Neuronal stem cell (in vitro differentiated cells): Measurements from ENCODE around the gene TMEM260.
A peak's percentile ranks its signal among the peaks of the same experiment; 100 is the strongest.

Experiments
- DNase-seq: peaks from one replicate; pipeline ENCODE4 v3.0.0-alpha.2; 2013; ENCODE audit warnings: low spot score
- H2AFZ ChIP-seq: one replicate; pipeline ENCODE4 v1.6.1; 2013; ENCODE audit warnings: mild to moderate bottlenecking, low read length, inconsistent platforms
- H2AK5ac ChIP-seq: 2 replicates; pipeline ENCODE4 v1.6.1; 2013; ENCODE audit warnings: low read depth, mild to moderate bottlenecking, inconsistent platforms, low read length, moderate library complexity, mixed read lengths
- H2BK120ac ChIP-seq: 2 replicates; pipeline ENCODE4 v1.6.1; 2013; ENCODE audit warnings: low read depth, mild to moderate bottlenecking, inconsistent platforms, low read length, moderate library complexity, mixed read lengths
- H2BK12ac ChIP-seq: one replicate; pipeline ENCODE4 v1.6.1; 2013; ENCODE audit warnings: low read length, inconsistent platforms
- H2BK15ac ChIP-seq: 2 replicates; pipeline ENCODE4 v1.6.1; 2013; ENCODE audit warnings: mild to moderate bottlenecking, low read length, inconsistent platforms, mixed read lengths
- H2BK5ac ChIP-seq: one replicate; pipeline ENCODE4 v1.6.1; 2013; ENCODE audit warnings: inconsistent platforms, mild to moderate bottlenecking, low read length, moderate library complexity
- H3K14ac ChIP-seq: one replicate; pipeline ENCODE4 v1.6.1; 2013; ENCODE audit warnings: low read length, inconsistent platforms
- H3K18ac ChIP-seq: 2 replicates; pipeline ENCODE4 v1.6.1; 2013; ENCODE audit warnings: low read length, inconsistent platforms
- H3K23ac ChIP-seq: 2 replicates; pipeline ENCODE4 v1.6.1; 2013; ENCODE audit warnings: low read depth, mild to moderate bottlenecking, mixed read lengths, low read length, inconsistent platforms; ENCODE audit not compliant: poor library complexity
- H3K27ac ChIP-seq: replicated peaks from 3 replicates; pipeline ENCODE4 v1.5.1; 2013; ENCODE audit warnings: low read length, inconsistent platforms
- H3K27me3 ChIP-seq, 3 experiments: 2 replicates each; pipeline ENCODE4 v1.6.1; 2013; ENCODE audit warnings: low read length in 3 of 3, mild to moderate bottlenecking in 2 of 3, inconsistent platforms in 1 of 3, low read depth in 1 of 3, mixed read lengths in 1 of 3, moderate library complexity in 1 of 3; ENCODE audit not compliant: control insufficient read depth in 3 of 3, insufficient read depth in 3 of 3
- H3K36me3 ChIP-seq, 2 donors: replicated peaks in 1 of 2; 2 replicates each; pipeline ENCODE4 v1.6.1; 2013; ENCODE audit warnings: low read length in 2 of 2; ENCODE audit not compliant: control insufficient read depth in 2 of 2, insufficient read depth in 2 of 2
- H3K4ac ChIP-seq: 2 replicates; pipeline ENCODE4 v1.6.1; 2013; ENCODE audit warnings: inconsistent platforms, mild to moderate bottlenecking, low read length, moderate library complexity
- H3K4me1 ChIP-seq, 2 donors: 1 replicate in 1 of 2; 2 replicates in 1 of 2; pipeline ENCODE4 v1.6.1; 2013; ENCODE audit warnings: low read length in 2 of 2, low read depth in 1 of 2; ENCODE audit not compliant: control insufficient read depth in 2 of 2, insufficient read depth in 1 of 2
- H3K4me2 ChIP-seq: one replicate; pipeline ENCODE4 v1.6.1; 2013; ENCODE audit warnings: mild to moderate bottlenecking, low read length, inconsistent platforms; ENCODE audit not compliant: insufficient read depth, poor library complexity, severe bottlenecking
- H3K4me3 ChIP-seq, 2 donors: 2 replicates each; pipeline ENCODE4 v1.5.1; 2013; ENCODE audit warnings: low read length in 2 of 2, mild to moderate bottlenecking in 2 of 2, inconsistent platforms in 1 of 2, moderate library complexity in 1 of 2
- H3K79me1 ChIP-seq: one replicate; pipeline ENCODE4 v1.6.1; 2013; ENCODE audit warnings: low read depth, mild to moderate bottlenecking, inconsistent platforms, low read length, moderate library complexity
- H3K9ac ChIP-seq: one replicate; pipeline ENCODE4 v1.6.1; 2013; ENCODE audit warnings: mild to moderate bottlenecking, low read depth, low read length, inconsistent platforms; ENCODE audit not compliant: poor library complexity
- H3K9me3 ChIP-seq, 2 donors: replicated peaks in 1 of 2; 2 replicates each; pipeline versions ENCODE3 to v1.6.1; 2013; ENCODE audit warnings: low read length in 2 of 2, mild to moderate bottlenecking in 2 of 2, inconsistent platforms in 1 of 2, low read depth in 1 of 2, mixed read lengths in 1 of 2, moderate library complexity in 1 of 2; ENCODE audit not compliant: control insufficient read depth in 2 of 2, insufficient read depth in 1 of 2
- H4K8ac ChIP-seq: one replicate; pipeline ENCODE4 v1.6.1; 2013; ENCODE audit warnings: low read depth, mild to moderate bottlenecking, inconsistent platforms, low read length, moderate library complexity
- H4K91ac ChIP-seq: one replicate; pipeline ENCODE4 v1.6.1; 2013; ENCODE audit warnings: low read length, low read depth, mild to moderate bottlenecking, inconsistent platforms; ENCODE audit not compliant: poor library complexity
- WGBS, 2 donors: extraction: QIAGEN DNeasy Blood & Tissue Kit; methylation state at CpG; one replicate each; pipeline ENCODE4 v1.1.7; 2013; ENCODE audit warnings: missing lambda C conversion rate in 2 of 2, mixed read lengths in 1 of 2; ENCODE audit not compliant: insufficient read length in 2 of 2, insufficient replicate concordance in 1 of 2; ENCODE audit errors: extremely low coverage in 2 of 2; 5-methylcytosine and 5-hydroxymethylcytosine counted together

The TMEM260 gene

DNA sequence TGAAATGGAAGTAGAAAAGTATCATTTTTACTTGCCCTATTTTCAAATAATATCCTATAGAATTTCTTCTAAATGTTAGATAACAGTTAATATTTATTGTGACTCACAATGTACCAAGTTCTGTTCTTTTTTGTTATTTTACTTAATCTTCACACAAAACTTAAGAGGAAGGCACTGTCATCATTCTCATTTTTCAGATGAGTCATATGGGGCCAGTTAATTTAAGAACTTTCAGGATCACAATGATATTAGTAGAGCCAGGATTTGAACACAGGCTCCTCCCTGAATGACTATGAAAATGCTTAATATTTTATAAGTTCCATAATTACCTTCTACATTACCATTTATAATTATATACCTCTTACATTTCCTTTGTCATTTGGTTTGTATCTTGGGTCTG, 10.4 kb upstream of the TMEM260 start:
- no peak for DNase-seq
- no peak overlapping the region for H2BK120ac ChIP-seq
- no peak overlapping the region for H2BK12ac ChIP-seq
- H3K27me3 ChIP-seq, result peaks cover 0 to 12% (median 0%) of the 10 kb centered on the region in 3 experiments
- no peak overlapping the region for H2AFZ ChIP-seq
- H3K18ac ChIP-seq, result no peak overlapping the region
- no peak overlapping the region for H4K91ac ChIP-seq
- no peaks in the 10 kb centered on the region for H3K4me1 ChIP-seq
- H3K4me3 ChIP-seq, result no peak overlapping the region
- H3K14ac ChIP-seq, result no peak overlapping the region
- H2BK5ac ChIP-seq, result no peak overlapping the region
- no peak overlapping the region for H3K4me2 ChIP-seq
- H3K79me1 ChIP-seq, result no peaks in the 10 kb centered on the region
- no peak overlapping the region for H3K23ac ChIP-seq
- H3K9me3 ChIP-seq, result no peaks in the 10 kb centered on the region
- no peak overlapping the region for H4K8ac ChIP-seq
- no peak overlapping the region for H2BK15ac ChIP-seq
- no peak overlapping the region for H3K9ac ChIP-seq
- H2AK5ac ChIP-seq, result no peak overlapping the region
- H3K36me3 ChIP-seq, result no peaks in the 10 kb centered on the region
- no peak overlapping the region for H3K27ac ChIP-seq
- H3K4ac ChIP-seq, result no peak overlapping the region

DNA sequence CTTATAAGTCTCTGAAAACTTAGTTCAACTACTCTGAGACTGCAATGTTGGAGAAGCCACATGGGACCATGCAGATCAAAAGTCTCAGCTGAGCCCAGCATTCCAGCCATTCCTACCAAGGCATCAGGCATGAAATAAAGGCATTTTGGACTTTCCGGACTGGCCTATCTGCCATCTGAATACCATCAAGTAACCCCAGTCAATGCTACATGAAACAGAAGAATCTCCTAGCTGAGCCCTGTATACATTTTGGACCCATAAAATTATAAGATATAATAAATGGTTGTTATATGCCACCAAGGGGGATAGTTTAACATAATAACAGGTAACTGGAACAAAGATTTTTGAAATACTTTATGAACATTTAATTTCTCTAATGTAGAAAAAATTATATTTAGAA, 9.3 kb upstream of the TMEM260 start:
- Histone ChIP-seq H2BK5ac (no peak overlapping the region), H3K4me2 (no peak overlapping the region), H3K36me3 (no peaks in the 10 kb centered on the region), H3K27ac (no peak overlapping the region), H4K8ac (no peak overlapping the region), H4K91ac (no peak overlapping the region), H3K79me1 (no peaks in the 10 kb centered on the region), H2BK12ac (no peak overlapping the region), H3K4me1 (no peaks in the 10 kb centered on the region), H2AFZ (no peak overlapping the region), H3K14ac (no peak overlapping the region), H2AK5ac (no peak overlapping the region), H3K23ac (no peak overlapping the region), H3K18ac (no peak overlapping the region), H3K27me3 (peaks cover 0 to 22% (median 0%) of the 10 kb centered on the region in 3 experiments), H3K4ac (no peak overlapping the region), H3K4me3 (no peak overlapping the region), H2BK15ac (no peak overlapping the region), H3K9me3 (no peaks in the 10 kb centered on the region), H2BK120ac (no peak overlapping the region), H3K9ac (no peak overlapping the region)
- no CpG with 5 or more reads among the region's 1 CpG for WGBS, 2 donors
- DNase-seq, result no peak

DNA sequence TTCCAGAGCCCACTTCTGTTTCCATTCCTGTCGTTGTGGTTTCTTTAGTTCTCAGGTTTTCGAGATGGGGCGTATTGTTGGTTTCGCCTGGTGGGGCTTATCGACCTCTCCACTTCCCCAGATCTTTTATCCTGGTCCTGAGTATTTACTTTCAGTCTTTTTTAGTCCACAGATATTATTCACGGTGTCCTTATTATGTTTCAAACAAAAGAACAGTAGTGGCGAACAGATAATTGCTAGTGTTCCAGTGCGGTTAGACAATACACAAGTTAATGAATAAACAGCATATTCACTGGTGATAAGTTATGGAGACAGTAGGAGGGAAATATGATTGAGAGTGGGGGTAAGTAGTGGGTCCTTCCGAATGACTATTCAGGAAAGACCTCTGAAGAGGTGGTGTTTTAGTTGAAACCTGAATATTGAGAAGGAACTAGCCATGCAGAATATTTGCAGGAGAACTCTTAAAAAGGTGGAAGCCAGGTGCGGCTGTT, 668 bp downstream of the TMEM260 start:
- no peaks in the 10 kb centered on the region for H3K9me3 ChIP-seq
- no peak overlapping the region for H2AK5ac ChIP-seq
- H2BK12ac ChIP-seq, result no peak overlapping the region
- no peak overlapping the region for H2BK5ac ChIP-seq
- peaks cover 0 to 21% (median 0%) of the 10 kb centered on the region in 3 experiments for H3K27me3 ChIP-seq
- no peak overlapping the region for H4K91ac ChIP-seq
- H3K9ac ChIP-seq, result peak overlapping the region; percentile 92
- H3K4ac ChIP-seq, result no peak overlapping the region
- no peak overlapping the region for H3K27ac ChIP-seq
- no CpG with 5 or more reads among the region's 10 CpGs for WGBS, 2 donors
- H3K18ac ChIP-seq, result peak overlapping the region; percentile 49
- H3K4me3 ChIP-seq, result peak overlapping the region; percentile 73 to 98
- no peak overlapping the region for H4K8ac ChIP-seq
- peaks cover 3 to 7% of the 10 kb centered on the region in 2 donors for H3K4me1 ChIP-seq
- no peak overlapping the region for H3K14ac ChIP-seq
- H3K4me2 ChIP-seq, result peak overlapping the region; percentile 58
- H2BK15ac ChIP-seq, result no peak overlapping the region
- H3K79me1 ChIP-seq, result peaks cover 5% of the 10 kb centered on the region
- H2AFZ ChIP-seq, result peak overlapping the region; percentile 100
- no peak overlapping the region for H2BK120ac ChIP-seq
- H3K23ac ChIP-seq, result peak overlapping the region; percentile 99
- H3K36me3 ChIP-seq, result no peaks in the 10 kb centered on the region
- peak; percentile 14 for DNase-seq

DNA sequence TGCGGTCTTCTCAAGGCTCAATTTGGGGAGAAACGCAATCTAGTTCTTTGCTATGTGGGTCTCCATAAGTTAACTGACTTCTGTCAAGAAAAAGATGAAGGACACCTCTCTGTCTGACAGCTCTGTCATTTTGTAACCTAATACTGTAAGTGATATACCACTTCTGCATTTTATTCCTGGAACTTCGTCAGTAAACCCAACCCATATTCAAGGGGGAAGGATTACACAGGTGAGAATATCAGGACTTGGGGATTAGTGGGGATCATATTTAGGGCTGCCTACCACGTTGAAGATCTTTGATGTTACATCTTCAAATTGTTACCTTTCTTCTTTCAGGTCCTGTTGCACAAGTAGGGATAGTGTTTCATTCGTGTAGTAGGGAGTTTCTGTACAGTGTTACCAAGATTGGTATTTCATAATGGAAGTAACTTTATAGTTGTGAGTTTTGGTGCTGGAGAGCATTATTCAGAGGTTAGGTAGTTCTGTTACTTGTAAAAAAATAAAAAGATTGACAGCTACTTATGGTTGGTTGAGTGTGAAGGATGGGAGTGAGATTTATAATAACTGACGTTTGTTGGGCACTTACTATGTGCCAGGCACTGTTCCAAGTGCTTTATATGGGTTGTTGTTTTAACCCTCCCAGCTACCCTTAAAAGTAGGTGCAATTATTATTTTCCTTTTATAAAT, 1.6 kb downstream of the TMEM260 start:
- H2AFZ ChIP-seq, result no peak overlapping the region
- no peak overlapping the region for H3K23ac ChIP-seq
- H3K27ac ChIP-seq, result no peak overlapping the region
- no peak overlapping the region for H4K91ac ChIP-seq
- H3K4me1 ChIP-seq, result peaks cover 3 to 7% of the 10 kb centered on the region in 2 donors
- H3K4me2 ChIP-seq, result peak overlapping the region; percentile 13
- no peak overlapping the region for H4K8ac ChIP-seq
- WGBS, 2 donors, result no CpG with 5 or more reads among the region's 6 CpGs
- no peak overlapping the region for H2BK5ac ChIP-seq
- no peaks in the 10 kb centered on the region for H3K9me3 ChIP-seq
- DNase-seq, result no peak
- H3K4ac ChIP-seq, result no peak overlapping the region
- no peak overlapping the region for H3K9ac ChIP-seq
- H3K18ac ChIP-seq, result no peak overlapping the region
- H3K27me3 ChIP-seq, result peaks cover 0 to 19% (median 0%) of the 10 kb centered on the region in 3 experiments
- H2BK120ac ChIP-seq, result no peak overlapping the region
- peaks cover 5% of the 10 kb centered on the region for H3K79me1 ChIP-seq
- H3K36me3 ChIP-seq, result peaks cover 0 to 8% of the 10 kb centered on the region in 2 donors
- peak overlapping the region in 1 of 2 donors; percentile 73 for H3K4me3 ChIP-seq
- H2BK12ac ChIP-seq, result no peak overlapping the region
- H2BK15ac ChIP-seq, result no peak overlapping the region
- no peak overlapping the region for H3K14ac ChIP-seq
- H2AK5ac ChIP-seq, result no peak overlapping the region
